Liver (tissue), 3 donors: ENCODE results near the gene NAMPT.

Source experiments
- GABPA ChIP-seq, 2 donors: IDR thresholded peaks in 1 of 2; conservative IDR thresholded peaks in 1 of 2; 2 replicates each; pipeline ENCODE4 v1.6.1; 2016; ENCODE audit warnings: antibody characterized with exemption in 2 of 2, mild to moderate bottlenecking in 1 of 2, moderate library complexity in 1 of 2
- JUND ChIP-seq, 2 donors: IDR thresholded peaks; 2 replicates each; pipeline ENCODE4 v1.6.1; 2016; ENCODE audit warnings: antibody characterized with exemption in 2 of 2
- SP1 ChIP-seq: IDR thresholded peaks from 2 replicates; pipeline ENCODE4 v1.6.1; 2018; ENCODE audit warnings: antibody characterized with exemption, mild to moderate bottlenecking
- TAF1 ChIP-seq: conservative IDR thresholded peaks from 2 replicates; pipeline ENCODE4 v1.6.1; 2016; ENCODE audit warnings: antibody characterized with exemption, mild to moderate bottlenecking
- YY1 ChIP-seq: IDR thresholded peaks from 2 replicates; pipeline ENCODE4 v1.6.1; 2016; ENCODE audit warnings: antibody characterized with exemption, mild to moderate bottlenecking
- TF ChIP-seq, protein P1 (sequence below): fragments of 150-350 bp; IDR thresholded peaks from 2 replicates; pipeline ENCODE4 v1.5.1; 2017; ENCODE audit warnings: improper control_type of control experiment, low read depth, low read length; ENCODE audit not compliant: missing input control
- TF ChIP-seq, protein P2 (sequence below): IDR thresholded peaks from 2 replicates; pipeline ENCODE4 v1.6.1; 2016; ENCODE audit warnings: antibody characterized with exemption
- TF ChIP-seq, protein P3 (sequence below): IDR thresholded peaks from 2 replicates; pipeline ENCODE4 v1.6.1; 2016; ENCODE audit warnings: antibody characterized with exemption, mild to moderate bottlenecking
- TF ChIP-seq, protein P4 (sequence below): IDR thresholded peaks from 2 replicates; pipeline ENCODE4 v1.6.1; 2016; ENCODE audit warnings: antibody characterized with exemption
- donor health status: healthy.
- donor health status: healthy.

DNA sequence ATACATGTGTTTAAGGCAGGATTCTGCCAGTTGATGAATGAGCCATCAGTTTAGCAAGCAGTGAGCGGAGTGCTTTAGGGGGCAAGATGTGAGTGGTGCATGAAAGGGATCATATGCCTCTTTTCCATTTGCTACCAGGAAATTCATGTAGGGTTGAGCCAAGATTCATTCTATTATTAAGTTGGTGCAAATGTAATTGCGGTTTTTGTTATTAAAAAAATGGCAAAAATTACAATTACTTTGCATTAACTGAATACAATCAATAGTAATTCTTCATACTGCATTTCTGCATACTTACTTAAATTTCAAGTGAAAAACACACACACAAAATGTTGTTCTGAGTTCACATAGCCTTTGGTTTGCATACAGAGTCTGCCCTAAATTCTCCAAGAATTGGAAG is 30.1 kb upstream of the NAMPT start:
- TF ChIP-seq, protein P1, sequence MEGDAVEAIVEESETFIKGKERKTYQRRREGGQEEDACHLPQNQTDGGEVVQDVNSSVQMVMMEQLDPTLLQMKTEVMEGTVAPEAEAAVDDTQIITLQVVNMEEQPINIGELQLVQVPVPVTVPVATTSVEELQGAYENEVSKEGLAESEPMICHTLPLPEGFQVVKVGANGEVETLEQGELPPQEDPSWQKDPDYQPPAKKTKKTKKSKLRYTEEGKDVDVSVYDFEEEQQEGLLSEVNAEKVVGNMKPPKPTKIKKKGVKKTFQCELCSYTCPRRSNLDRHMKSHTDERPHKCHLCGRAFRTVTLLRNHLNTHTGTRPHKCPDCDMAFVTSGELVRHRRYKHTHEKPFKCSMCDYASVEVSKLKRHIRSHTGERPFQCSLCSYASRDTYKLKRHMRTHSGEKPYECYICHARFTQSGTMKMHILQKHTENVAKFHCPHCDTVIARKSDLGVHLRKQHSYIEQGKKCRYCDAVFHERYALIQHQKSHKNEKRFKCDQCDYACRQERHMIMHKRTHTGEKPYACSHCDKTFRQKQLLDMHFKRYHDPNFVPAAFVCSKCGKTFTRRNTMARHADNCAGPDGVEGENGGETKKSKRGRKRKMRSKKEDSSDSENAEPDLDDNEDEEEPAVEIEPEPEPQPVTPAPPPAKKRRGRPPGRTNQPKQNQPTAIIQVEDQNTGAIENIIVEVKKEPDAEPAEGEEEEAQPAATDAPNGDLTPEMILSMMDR: no peak
- TF ChIP-seq GABPA (IDR thresholded peaks at IDR 0.05 in 1 of 2, conservative IDR thresholded peaks at IDR 0.05 in 1 of 2): no peak
- TF ChIP-seq YY1: no peak
- TF ChIP-seq, protein P2, sequence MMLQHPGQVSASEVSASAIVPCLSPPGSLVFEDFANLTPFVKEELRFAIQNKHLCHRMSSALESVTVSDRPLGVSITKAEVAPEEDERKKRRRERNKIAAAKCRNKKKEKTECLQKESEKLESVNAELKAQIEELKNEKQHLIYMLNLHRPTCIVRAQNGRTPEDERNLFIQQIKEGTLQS: no peak
- TF ChIP-seq JUND (IDR thresholded peaks at IDR 0.05): no peak
- TF ChIP-seq, protein P3, sequence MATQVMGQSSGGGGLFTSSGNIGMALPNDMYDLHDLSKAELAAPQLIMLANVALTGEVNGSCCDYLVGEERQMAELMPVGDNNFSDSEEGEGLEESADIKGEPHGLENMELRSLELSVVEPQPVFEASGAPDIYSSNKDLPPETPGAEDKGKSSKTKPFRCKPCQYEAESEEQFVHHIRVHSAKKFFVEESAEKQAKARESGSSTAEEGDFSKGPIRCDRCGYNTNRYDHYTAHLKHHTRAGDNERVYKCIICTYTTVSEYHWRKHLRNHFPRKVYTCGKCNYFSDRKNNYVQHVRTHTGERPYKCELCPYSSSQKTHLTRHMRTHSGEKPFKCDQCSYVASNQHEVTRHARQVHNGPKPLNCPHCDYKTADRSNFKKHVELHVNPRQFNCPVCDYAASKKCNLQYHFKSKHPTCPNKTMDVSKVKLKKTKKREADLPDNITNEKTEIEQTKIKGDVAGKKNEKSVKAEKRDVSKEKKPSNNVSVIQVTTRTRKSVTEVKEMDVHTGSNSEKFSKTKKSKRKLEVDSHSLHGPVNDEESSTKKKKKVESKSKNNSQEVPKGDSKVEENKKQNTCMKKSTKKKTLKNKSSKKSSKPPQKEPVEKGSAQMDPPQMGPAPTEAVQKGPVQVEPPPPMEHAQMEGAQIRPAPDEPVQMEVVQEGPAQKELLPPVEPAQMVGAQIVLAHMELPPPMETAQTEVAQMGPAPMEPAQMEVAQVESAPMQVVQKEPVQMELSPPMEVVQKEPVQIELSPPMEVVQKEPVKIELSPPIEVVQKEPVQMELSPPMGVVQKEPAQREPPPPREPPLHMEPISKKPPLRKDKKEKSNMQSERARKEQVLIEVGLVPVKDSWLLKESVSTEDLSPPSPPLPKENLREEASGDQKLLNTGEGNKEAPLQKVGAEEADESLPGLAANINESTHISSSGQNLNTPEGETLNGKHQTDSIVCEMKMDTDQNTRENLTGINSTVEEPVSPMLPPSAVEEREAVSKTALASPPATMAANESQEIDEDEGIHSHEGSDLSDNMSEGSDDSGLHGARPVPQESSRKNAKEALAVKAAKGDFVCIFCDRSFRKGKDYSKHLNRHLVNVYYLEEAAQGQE: no peak
- TF ChIP-seq TAF1: no peak
- TF ChIP-seq, protein P4, sequence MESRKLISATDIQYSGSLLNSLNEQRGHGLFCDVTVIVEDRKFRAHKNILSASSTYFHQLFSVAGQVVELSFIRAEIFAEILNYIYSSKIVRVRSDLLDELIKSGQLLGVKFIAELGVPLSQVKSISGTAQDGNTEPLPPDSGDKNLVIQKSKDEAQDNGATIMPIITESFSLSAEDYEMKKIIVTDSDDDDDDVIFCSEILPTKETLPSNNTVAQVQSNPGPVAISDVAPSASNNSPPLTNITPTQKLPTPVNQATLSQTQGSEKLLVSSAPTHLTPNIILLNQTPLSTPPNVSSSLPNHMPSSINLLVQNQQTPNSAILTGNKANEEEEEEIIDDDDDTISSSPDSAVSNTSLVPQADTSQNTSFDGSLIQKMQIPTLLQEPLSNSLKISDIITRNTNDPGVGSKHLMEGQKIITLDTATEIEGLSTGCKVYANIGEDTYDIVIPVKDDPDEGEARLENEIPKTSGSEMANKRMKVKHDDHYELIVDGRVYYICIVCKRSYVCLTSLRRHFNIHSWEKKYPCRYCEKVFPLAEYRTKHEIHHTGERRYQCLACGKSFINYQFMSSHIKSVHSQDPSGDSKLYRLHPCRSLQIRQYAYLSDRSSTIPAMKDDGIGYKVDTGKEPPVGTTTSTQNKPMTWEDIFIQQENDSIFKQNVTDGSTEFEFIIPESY: no peak
- TF ChIP-seq SP1: no peak
